Bronchial epithelial cell (primary cell): ENCODE results near the gene MCU. TPM values are rescaled to one million over a fixed set of nuclear protein-coding genes. Genes with fewer than 3 reads are reported as not detected.

ENCODE experiments used
- DNase-seq: peaks from one replicate; pipeline ENCODE4 v3.0.0-alpha.2; 2010; ENCODE audit warnings: low read depth
- FAIRE-seq: peaks from 2 replicates; lab custom pipeline; 2011; peaks lifted over from hg19 to GRCh38; lab: Jason Lieb, UNC
- H3K27me3 ChIP-seq: 2 replicates; pipeline ENCODE4 v1.5.1; 2011; ENCODE audit warnings: low read length; ENCODE audit not compliant: control insufficient read depth, insufficient read depth
- H3K36me3 ChIP-seq: 2 replicates; pipeline ENCODE4 v1.5.1; 2011; ENCODE audit warnings: low read length; ENCODE audit not compliant: control insufficient read depth, insufficient read depth
- H3K4me3 ChIP-seq: 2 replicates; pipeline ENCODE4 v1.5.1; 2011; ENCODE audit warnings: mild to moderate bottlenecking, low read depth, low read length, control low read depth
- total RNA-seq: library from RNA; depleted of rRNA; stranded (reverse); fragments of >200 nt; gene quantifications from 2 replicates; pipeline ENCODE4 v1.2.1, GENCODE V29; 2014
- TF ChIP-seq, protein P1 (sequence below): IDR thresholded peaks from 2 replicates; pipeline ENCODE4 v1.5.1; 2011; ENCODE audit warnings: mild to moderate bottlenecking, moderate library complexity, low read length, control low read depth, inconsistent platforms; ENCODE audit not compliant: insufficient read depth, severe bottlenecking

MCU gene
- total RNA-seq, 1 donor from 2014 or later, result 38.7 TPM

DNA sequence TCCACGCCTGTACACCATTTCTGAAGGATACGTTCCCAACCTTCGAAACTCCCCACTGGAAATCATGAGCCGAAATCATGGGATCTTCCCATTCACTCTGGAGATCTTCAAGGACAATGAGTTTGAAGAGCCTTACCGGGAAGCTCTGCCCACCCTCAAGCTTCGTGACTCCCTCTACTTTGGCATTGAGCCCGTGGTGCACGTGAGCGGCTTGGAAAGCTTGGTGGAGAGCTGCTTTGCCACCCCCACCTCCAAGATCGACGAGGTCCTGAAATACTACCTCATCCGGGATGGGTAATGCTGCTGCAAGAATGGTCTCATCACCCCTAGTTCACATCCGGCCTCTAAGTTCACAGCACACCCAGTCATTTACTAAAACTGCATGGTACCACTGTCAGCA is 232.4 kb downstream of the MCU start:
- Histone ChIP-seq H3K27me3 (no peaks in the 10 kb centered on the region), H3K36me3 (no peaks in the 10 kb centered on the region), H3K4me3 (no peak overlapping the region)
- FAIRE-seq, result no peak
- DNase-seq, result no peak
- TF ChIP-seq, protein P1, sequence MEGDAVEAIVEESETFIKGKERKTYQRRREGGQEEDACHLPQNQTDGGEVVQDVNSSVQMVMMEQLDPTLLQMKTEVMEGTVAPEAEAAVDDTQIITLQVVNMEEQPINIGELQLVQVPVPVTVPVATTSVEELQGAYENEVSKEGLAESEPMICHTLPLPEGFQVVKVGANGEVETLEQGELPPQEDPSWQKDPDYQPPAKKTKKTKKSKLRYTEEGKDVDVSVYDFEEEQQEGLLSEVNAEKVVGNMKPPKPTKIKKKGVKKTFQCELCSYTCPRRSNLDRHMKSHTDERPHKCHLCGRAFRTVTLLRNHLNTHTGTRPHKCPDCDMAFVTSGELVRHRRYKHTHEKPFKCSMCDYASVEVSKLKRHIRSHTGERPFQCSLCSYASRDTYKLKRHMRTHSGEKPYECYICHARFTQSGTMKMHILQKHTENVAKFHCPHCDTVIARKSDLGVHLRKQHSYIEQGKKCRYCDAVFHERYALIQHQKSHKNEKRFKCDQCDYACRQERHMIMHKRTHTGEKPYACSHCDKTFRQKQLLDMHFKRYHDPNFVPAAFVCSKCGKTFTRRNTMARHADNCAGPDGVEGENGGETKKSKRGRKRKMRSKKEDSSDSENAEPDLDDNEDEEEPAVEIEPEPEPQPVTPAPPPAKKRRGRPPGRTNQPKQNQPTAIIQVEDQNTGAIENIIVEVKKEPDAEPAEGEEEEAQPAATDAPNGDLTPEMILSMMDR, result no peak

DNA sequence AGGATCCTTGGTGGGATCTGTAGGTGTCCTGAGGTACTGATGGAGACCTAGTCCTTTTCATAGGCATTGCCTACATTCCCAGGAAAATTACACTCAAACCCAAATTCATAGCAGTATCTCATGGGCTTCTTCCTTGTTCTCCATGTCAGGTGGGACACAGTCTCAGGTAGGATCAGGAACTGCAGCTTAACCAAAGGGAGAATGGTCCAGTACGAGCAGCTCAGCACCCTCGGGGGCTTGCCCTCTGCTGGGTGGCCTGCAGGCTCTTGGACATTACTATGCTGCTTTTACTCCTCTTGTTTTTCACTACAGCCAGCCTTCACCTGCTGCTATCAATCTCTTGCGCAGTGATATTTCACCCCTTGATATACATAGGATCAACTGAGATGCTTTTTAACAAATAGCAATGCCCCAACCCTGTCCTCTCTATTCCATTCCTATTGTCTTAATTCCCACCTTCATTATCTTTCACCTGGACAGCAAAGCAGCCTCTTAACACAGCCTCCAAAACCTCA is 234.1 kb downstream of the MCU start:
- Histone ChIP-seq H3K36me3 (no peaks in the 10 kb centered on the region), H3K4me3 (no peak overlapping the region), H3K27me3 (no peaks in the 10 kb centered on the region)
- DNase-seq (no peak), FAIRE-seq (no peak)
- TF ChIP-seq, protein P1, result no peak

DNA sequence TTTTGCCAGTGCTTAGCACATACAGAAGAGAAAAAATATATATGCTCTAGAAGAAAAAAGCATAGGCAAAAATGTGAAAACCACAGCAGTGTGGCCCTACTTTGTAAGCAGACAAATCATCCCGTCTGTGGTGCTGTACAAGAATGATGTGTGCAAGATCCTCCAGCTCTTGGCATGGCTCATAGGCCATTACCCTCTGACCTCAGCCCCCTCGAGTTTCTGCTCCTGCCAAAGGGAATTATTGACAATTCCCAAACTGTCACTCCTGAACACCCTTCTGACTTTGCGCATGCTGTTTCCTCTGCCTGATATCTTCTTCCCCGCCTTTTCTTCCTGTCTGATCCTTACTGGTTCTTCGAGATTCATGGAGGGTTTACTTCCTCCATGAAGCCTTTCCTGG is 235.5 kb downstream of the MCU start:
- FAIRE-seq (no peak), DNase-seq (no peak)
- TF ChIP-seq, protein P1, result no peak
- Histone ChIP-seq H3K4me3 (no peak overlapping the region), H3K27me3 (no peaks in the 10 kb centered on the region), H3K36me3 (no peaks in the 10 kb centered on the region)

DNA sequence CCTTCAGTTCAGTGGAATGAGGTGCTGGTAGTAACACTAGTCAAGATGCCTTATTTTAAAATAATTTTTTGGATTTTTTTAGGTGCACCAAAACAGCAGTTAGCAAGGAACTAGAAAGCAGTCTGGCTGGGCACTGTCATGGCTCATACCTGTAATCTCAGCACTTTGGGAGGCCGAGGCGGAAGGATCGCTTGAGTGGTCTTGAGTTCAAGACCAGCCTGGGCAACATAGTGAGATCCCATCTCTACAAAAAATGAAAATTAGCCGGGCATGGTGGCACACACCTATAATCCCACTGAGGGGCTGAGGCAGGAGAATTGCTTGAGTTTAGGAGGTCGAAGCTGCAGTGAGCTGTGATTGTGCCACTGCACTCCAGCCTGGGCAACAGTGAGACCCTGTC is 236.9 kb downstream of the MCU start:
- no peak overlapping the region for H3K4me3 ChIP-seq
- no peaks in the 10 kb centered on the region for H3K36me3 ChIP-seq
- no peaks in the 10 kb centered on the region for H3K27me3 ChIP-seq
- TF ChIP-seq, protein P1, result no peak
- FAIRE-seq (no peak), DNase-seq (no peak)

DNA sequence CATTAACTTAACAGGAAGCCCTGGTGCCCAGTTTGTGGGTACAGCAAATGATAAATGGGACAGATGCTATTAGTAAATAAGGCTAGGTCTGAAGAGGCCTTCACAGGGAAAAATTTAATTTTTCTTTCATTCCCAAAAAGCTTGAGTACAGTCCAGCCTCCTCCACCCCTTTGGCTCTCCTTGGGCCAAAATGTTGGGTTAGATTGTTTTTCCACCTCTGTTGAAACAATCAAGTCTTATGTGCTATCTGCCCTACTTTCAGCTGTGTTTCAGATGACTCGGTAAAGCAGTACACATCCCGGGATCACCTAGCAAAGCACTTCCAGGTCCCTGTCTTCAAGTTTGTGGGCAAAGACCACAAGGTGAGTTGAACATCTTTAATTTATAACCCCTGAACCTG is 238.3 kb downstream of the MCU start:
- Histone ChIP-seq H3K4me3 (no peak overlapping the region), H3K27me3 (no peaks in the 10 kb centered on the region), H3K36me3 (no peaks in the 10 kb centered on the region)
- FAIRE-seq (no peak), DNase-seq (no peak)
- TF ChIP-seq, protein P1, result no peak
